ENCODE data around the gene CACNA1G.

Gene CACNA1G

DNA sequence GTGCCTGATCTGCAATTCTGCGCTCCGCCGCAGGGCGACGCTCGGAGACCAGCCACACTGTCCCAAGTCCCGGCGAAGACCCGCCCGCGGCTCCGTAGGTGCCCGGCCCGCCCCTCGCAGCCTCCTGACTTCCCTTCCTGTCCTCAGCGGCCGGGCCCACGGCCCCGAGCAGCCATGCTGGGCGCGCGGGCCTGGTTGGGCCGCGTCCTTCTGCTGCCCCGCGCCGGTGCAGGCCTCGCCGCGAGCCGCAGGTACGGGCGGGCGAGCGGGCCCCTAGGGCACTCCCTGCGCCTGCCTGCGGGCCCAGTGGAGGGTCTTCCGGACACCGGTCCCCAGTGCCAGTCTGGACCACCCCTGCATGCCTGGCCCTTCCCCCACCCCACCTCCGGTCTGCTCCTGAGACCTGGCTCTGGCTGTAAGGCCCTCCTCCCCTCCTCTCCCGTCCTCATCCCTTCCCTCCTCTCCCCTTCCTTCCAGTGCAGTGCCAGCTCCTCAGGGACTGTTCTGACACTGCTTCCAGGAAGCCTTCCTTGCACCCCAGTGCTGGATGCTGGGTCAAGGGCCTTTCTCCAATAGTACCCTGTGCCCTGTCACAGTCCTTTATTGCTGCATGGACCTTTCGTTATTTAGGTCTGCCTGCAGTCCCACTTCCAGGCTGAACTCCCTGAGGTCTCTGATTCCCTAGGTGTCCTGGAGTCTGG lies 13.3 kb upstream of the CACNA1G start, which contains the start of gene SPATA20:
SPATA20 (plus strand) TSS at position 140 of the 701 bp plus-strand sequence; CDS start at position 175, 35 bp downstream.
- no peaks in the 10 kb centered on the region for H3K9me3 ChIP-seq (ENCODE audit: severe bottlenecking)
- TF ChIP-seq, protein P1, sequence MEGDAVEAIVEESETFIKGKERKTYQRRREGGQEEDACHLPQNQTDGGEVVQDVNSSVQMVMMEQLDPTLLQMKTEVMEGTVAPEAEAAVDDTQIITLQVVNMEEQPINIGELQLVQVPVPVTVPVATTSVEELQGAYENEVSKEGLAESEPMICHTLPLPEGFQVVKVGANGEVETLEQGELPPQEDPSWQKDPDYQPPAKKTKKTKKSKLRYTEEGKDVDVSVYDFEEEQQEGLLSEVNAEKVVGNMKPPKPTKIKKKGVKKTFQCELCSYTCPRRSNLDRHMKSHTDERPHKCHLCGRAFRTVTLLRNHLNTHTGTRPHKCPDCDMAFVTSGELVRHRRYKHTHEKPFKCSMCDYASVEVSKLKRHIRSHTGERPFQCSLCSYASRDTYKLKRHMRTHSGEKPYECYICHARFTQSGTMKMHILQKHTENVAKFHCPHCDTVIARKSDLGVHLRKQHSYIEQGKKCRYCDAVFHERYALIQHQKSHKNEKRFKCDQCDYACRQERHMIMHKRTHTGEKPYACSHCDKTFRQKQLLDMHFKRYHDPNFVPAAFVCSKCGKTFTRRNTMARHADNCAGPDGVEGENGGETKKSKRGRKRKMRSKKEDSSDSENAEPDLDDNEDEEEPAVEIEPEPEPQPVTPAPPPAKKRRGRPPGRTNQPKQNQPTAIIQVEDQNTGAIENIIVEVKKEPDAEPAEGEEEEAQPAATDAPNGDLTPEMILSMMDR (IDR thresholded peaks at IDR 0.05; ENCODE audit: low read depth, low read length), result peak; percentile 100
- H3K27ac ChIP-seq, result peak within 1 kb of the TSS; percentile 77
- H3K4me3 ChIP-seq (ENCODE audit: low read depth, low read length), result peak within 1 kb of the TSS; percentile 37
- peak; percentile 96 for DNase-seq
- peaks cover 6% of the 10 kb centered on the region for H3K36me3 ChIP-seq
- no peaks in the 10 kb centered on the region for H3K27me3 ChIP-seq (ENCODE audit: insufficient read depth, low read depth, severe bottlenecking)

DNA sequence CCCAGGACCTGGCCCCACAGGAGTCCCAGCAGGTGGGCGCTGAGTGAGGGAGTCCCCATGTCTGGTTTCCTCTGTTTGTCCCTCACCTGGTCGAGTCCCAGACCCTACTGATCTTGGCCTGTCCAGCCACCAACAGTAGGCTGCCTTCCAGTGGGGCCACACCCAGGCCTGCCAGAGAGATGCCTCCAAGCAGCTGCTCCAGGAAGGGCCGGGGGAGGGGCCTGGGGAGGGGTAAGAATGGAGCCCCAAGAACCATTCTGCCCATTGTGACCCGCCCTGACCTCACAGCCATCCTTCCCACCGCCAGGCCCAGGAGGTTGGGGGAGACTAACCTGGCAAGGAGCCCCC lies 12.8 kb upstream of the CACNA1G start:
- H3K27ac ChIP-seq, result peak overlapping the region; percentile 77
- DNase-seq, result no peak
- TF ChIP-seq, protein P1 (IDR thresholded peaks at IDR 0.05; ENCODE audit: low read depth, low read length), result no peak

DNA sequence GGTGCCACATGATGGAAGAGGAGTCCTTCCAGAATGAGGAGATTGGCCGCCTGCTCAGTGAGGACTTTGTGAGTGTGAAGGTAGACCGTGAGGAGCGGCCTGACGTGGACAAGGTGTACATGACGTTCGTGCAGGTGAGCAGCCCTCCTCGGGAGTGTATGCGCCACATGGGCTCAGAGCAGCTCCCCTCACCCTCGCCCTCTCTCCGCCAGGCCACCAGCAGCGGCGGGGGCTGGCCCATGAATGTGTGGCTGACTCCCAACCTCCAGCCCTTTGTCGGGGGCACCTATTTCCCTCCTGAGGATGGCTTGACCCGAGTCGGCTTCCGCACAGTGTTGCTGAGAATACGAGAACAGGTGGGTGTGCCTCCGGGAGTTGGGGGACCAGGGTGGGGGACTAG lies 11.7 kb upstream of the CACNA1G start:
- Histone ChIP-seq H3K27ac (no peak overlapping the region), H3K4me3 (ENCODE audit: low read depth, low read length) (no peak overlapping the region)

More for the DNA sequence above, 12.8 kb upstream of the CACNA1G start:
- Histone ChIP-seq H3K4me3 (ENCODE audit: low read depth, low read length) (no peak overlapping the region), H3K27me3 (ENCODE audit: insufficient read depth, low read depth, severe bottlenecking) (no peaks in the 10 kb centered on the region), H3K9me3 (ENCODE audit: severe bottlenecking) (no peaks in the 10 kb centered on the region), H3K36me3 (peaks cover 6% of the 10 kb centered on the region)

DNA sequence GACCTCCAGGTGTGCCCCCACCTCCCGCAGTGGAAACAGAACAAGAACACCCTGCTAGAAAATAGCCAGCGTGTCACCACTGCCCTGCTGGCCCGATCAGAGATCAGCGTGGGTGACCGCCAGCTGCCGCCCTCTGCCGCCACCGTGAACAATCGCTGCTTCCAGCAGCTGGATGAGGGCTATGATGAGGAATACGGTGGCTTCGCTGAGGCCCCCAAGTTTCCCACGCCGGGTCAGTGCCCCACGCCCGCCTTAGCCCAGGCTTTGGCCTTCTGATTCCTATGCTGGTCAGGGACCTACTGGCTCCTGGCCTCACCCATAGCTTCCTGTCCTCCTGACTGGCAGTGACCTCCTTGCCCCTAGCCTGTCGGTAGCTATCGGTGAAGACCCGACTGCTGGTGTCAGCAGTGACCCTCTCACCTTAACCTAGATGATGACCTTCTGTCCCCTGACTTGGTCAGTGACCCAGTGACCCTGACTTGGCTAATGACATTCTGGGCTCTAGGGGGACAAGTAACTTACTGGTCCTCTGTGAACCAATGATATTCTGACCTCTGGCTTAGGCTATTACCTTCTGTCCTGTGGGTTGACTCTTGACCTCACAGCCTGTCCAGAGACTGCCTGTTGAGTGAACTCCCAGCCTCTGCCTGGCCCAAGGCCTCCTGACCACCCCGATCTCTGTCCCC lies 11.1 kb upstream of the CACNA1G start:
- peaks cover 6% of the 10 kb centered on the region for H3K36me3 ChIP-seq
- DNase-seq, result no peak
- no peak overlapping the region for H3K4me3 ChIP-seq (ENCODE audit: low read depth, low read length)
- H3K27me3 ChIP-seq (ENCODE audit: insufficient read depth, low read depth, severe bottlenecking), result no peaks in the 10 kb centered on the region
- H3K9me3 ChIP-seq (ENCODE audit: severe bottlenecking), result no peaks in the 10 kb centered on the region
- TF ChIP-seq, protein P1 (IDR thresholded peaks at IDR 0.05; ENCODE audit: low read depth, low read length), result no peak
- no peak overlapping the region for H3K27ac ChIP-seq

More for the DNA sequence above, 11.7 kb upstream of the CACNA1G start:
- DNase-seq, result no peak
- TF ChIP-seq, protein P1 (IDR thresholded peaks at IDR 0.05; ENCODE audit: low read depth, low read length), result no peak
- no peaks in the 10 kb centered on the region for H3K9me3 ChIP-seq (ENCODE audit: severe bottlenecking)
- no peaks in the 10 kb centered on the region for H3K27me3 ChIP-seq (ENCODE audit: insufficient read depth, low read depth, severe bottlenecking)
- peaks cover 6% of the 10 kb centered on the region for H3K36me3 ChIP-seq

DNA sequence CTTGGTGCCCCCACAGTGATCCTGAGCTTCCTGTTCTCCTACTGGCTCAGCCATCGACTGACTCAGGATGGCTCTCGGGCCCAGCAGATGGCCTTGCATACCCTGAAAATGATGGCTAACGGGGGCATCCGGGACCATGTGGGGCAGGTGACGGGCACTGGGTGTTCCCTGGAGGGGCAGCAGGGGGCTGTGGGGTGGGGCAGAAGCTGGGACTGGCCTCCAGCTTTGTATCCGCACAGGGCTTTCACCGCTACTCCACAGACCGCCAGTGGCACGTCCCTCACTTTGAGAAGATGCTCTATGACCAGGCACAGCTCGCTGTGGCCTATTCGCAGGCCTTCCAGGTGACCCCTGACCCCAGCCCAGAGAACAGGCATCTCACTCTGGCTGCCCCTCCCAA lies 10.5 kb upstream of the CACNA1G start:
- H3K9me3 ChIP-seq (ENCODE audit: severe bottlenecking), result no peaks in the 10 kb centered on the region
- H3K4me3 ChIP-seq (ENCODE audit: low read depth, low read length), result no peak overlapping the region
- H3K27ac ChIP-seq, result no peak overlapping the region; the same call in 1 of the 2 replicates
- TF ChIP-seq, protein P1 (IDR thresholded peaks at IDR 0.05; ENCODE audit: low read depth, low read length), result no peak
- peaks cover 7% of the 10 kb centered on the region for H3K36me3 ChIP-seq
- DNase-seq, result no peak
- H3K27me3 ChIP-seq (ENCODE audit: insufficient read depth, low read depth, severe bottlenecking), result no peaks in the 10 kb centered on the region
